Spleen (tissue), 11 donors: Measurements from ENCODE around the gene LAMC3. TPM values are rescaled to one million over a fixed set of nuclear protein-coding genes. Genes with fewer than 3 reads are reported as not detected.

Source experiments
- DNase-seq: peaks from one replicate; pipeline ENCODE4 v3.0.0-alpha.2; 2020
- H3K27ac ChIP-seq, 8 donors: fragments of 200-600 bp; sonication (generic) in 7 of 8; 1 replicate in 4 of 8; 2 replicates in 4 of 8; pipeline versions ENCODE4 v1.5.0 to v1.8.0; 2016 to 2021; ENCODE audit warnings: inconsistent platforms in 4 of 8, mild to moderate bottlenecking in 4 of 8, moderate library complexity in 1 of 8
- H3K27me3 ChIP-seq, 7 donors: fragments of 200-600 bp; sonication (generic) in 6 of 7; replicated peaks in 1 of 7; 1 replicate in 4 of 7; 2 replicates in 3 of 7; pipeline versions ENCODE4 v1.5.0 to v1.8.0; 2016 to 2021; ENCODE audit warnings: inconsistent platforms in 3 of 7, mild to moderate bottlenecking in 1 of 7
- H3K36me3 ChIP-seq, 6 donors: fragments of 200-600 bp; sonication (generic) in 5 of 6; 1 replicate in 4 of 6; 2 replicates in 2 of 6; pipeline versions ENCODE4 v1.5.0 to v1.8.0; 2016 to 2021; ENCODE audit warnings: inconsistent platforms in 2 of 6
- H3K4me1 ChIP-seq, 6 donors: fragments of 200-600 bp; sonication (generic) in 5 of 6; 1 replicate in 3 of 6; 2 replicates in 3 of 6; pipeline versions ENCODE4 v1.5.0 to v1.8.0; 2016 to 2021; ENCODE audit warnings: inconsistent platforms in 3 of 6
- H3K4me3 ChIP-seq, 8 donors: fragments of 200-600 bp; sonication (generic) in 7 of 8; 1 replicate in 4 of 8; 2 replicates in 4 of 8; pipeline versions ENCODE4 v1.5.0 to v1.8.0; 2016 to 2021; ENCODE audit warnings: inconsistent platforms in 4 of 8, mild to moderate bottlenecking in 4 of 8, moderate library complexity in 2 of 8
- H3K9me3 ChIP-seq, 8 donors: fragments of 200-600 bp; sonication (generic) in 7 of 8; 1 replicate in 4 of 8; 2 replicates in 4 of 8; pipeline versions ENCODE4 v1.5.0 to v1.8.0; 2016 to 2021; ENCODE audit warnings: inconsistent platforms in 4 of 8
- CTCF ChIP-seq, 11 experiments: fragments of 200-600 bp in 7 of 11; fragments of 450-650 bp in 4 of 11; sonication (generic) in 4 of 11; IDR thresholded peaks in 8 of 11; conservative IDR thresholded peaks in 3 of 11; 1 replicate in 7 of 11; 2 replicates in 4 of 11; pipeline versions ENCODE4 v1.4.0 to v1.8.0; 2016 to 2021; ENCODE audit warnings: antibody characterized with exemption in 11 of 11, inconsistent platforms in 4 of 11, mild to moderate bottlenecking in 1 of 11
- POLR2A ChIP-seq, 3 donors: fragments of 450-650 bp; IDR thresholded peaks; one replicate each; pipeline ENCODE4 v1.5.1; 2017; ENCODE audit warnings: antibody characterized with exemption in 3 of 3, mild to moderate bottlenecking in 1 of 3
- POLR2AphosphoS5 ChIP-seq, 3 donors: sonication (generic); formaldehyde crosslinking; IDR thresholded peaks; one replicate each; pipeline ENCODE4 v1.5.1; 2017; ENCODE audit warnings: antibody characterized with exemption in 3 of 3
- WGBS, 5 donors: extraction: QIAGEN DNeasy Blood & Tissue Kit in 3 of 5; methylation state at CpG; one replicate each; pipeline versions ENCODE4 v1.1.5 to v1.1.7; 2013 to 2018; 5-methylcytosine and 5-hydroxymethylcytosine counted together
- intact Hi-C: fragments of 100-400 bp; cut with DNase I; formaldehyde crosslinking; loops from one replicate; pipeline ENCODE4 v1.15.0; 2023; ENCODE audit warnings: low total_unique reads
- polyA plus RNA-seq, 3 donors: library from polyadenylated mRNA; stranded (reverse); fragments of 200-250 nt; gene quantifications; one replicate each; pipeline ENCODE4 v1.2.1, GENCODE V29; 2013
- total RNA-seq, 7 donors: library from RNA; depleted of rRNA in 3 of 7; stranded (reverse); fragments of >200 nt in 3 of 7; fragmentation: NEBNext Ultra II Directional in 4 of 7; extraction: Animal tissue kit (Norgen Biotek cat#: 25700) in 4 of 7; gene quantifications; one replicate each; pipeline versions ENCODE4 v1.1.0 to v1.2.1, GENCODE V29; 2016 to 2021
- donor health status: healthy with polysubstance abuse.
- donor health status: DM: no; HTN: no; CAD: no; lungs with moderate emphysema.
- donor health status: DM: no; HTN: no; CAD: no.
- donor health status: Bipolar disorder and iron deficiency.
- donor health status: healthy.
- donor health status: DM: no; HTN: no; CAD: no.
- donor health status: DM: yes; HTN: yes; CAD: no.

LAMC3 gene
- total and polyA plus RNA-seq, 10 donors = 9.1 to 79.5 (median 34.6) TPM

- WGBS, 5 donors = 66 to 77% (median 76%) methylated on average over 9 of the region's 9 CpGs
- no peak for TF ChIP-seq POLR2A (IDR thresholded peaks at IDR 0.05)
- peak; percentile 49 to 51 (median 51) for TF ChIP-seq POLR2AphosphoS5 (IDR thresholded peaks at IDR 0.05)
- intact Hi-C loops = no loop called here
- Histone ChIP-seq H3K9me3 (no peaks in the 10 kb centered on the region), H3K4me1 (peaks cover 6 to 100% (median 64%) of the 10 kb centered on the region in 6 donors), H3K4me3 (peak overlapping the region in 4 of 8 donors; percentile 55 to 77 (median 71)), H3K27me3 (peaks cover 4 to 32% (median 16%) of the 10 kb centered on the region in 7 donors), H3K36me3 (peaks cover 0 to 16% (median 0%) of the 10 kb centered on the region in 6 donors), H3K27ac (peak overlapping the region; percentile 31 to 90 (median 85))
- DNase-seq = no peak
Measured at GRCh38 chr9:131100445-131100844, 91.5 kb downstream of the LAMC3 start.

- H3K4me1 ChIP-seq = peaks cover 0 to 100% (median 59%) of the 10 kb centered on the region in 6 donors
- peak overlapping the region in 1 of 8 donors; percentile 77 for H3K4me3 ChIP-seq
- TF ChIP-seq CTCF (IDR thresholded peaks at IDR 0.05 in 8 of 11, conservative IDR thresholded peaks at IDR 0.05 in 3 of 11) (no peak), POLR2AphosphoS5 (IDR thresholded peaks at IDR 0.05) (peak in 2 of 3 donors; percentile 27 to 53)
- H3K27ac ChIP-seq = peak overlapping the region; percentile 31 to 90 (median 85)
- WGBS, 5 donors = 69 to 86% (median 77%) methylated on average over 10 to 11 of the region's 11 CpGs
- peaks cover 0 to 23% (median 9%) of the 10 kb centered on the region in 7 donors for H3K27me3 ChIP-seq
- peaks cover 0 to 23% (median 0%) of the 10 kb centered on the region in 6 donors for H3K36me3 ChIP-seq
- no peak for DNase-seq
- intact Hi-C loops = no loop called here
- no peaks in the 10 kb centered on the region for H3K9me3 ChIP-seq
Measured at GRCh38 chr9:131101207-131101964, 92.4 kb downstream of the LAMC3 start.

GRCh38 chr9:131103024-131103423, 94.0 kb downstream of the LAMC3 start:
- no peak for DNase-seq
- H3K36me3 ChIP-seq = peaks cover 0 to 28% (median 0%) of the 10 kb centered on the region in 6 donors
- 66 to 90% (median 72%) methylated on average over 9 of the region's 9 CpGs for WGBS, 5 donors
- H3K27me3 ChIP-seq = peaks cover 0 to 7% (median 0%) of the 10 kb centered on the region in 7 donors
- intact Hi-C loops = no loop called here
- no peak for TF ChIP-seq CTCF (IDR thresholded peaks at IDR 0.05 in 8 of 11, conservative IDR thresholded peaks at IDR 0.05 in 3 of 11)
- peak in 1 of 3 donors; percentile 58 for TF ChIP-seq POLR2AphosphoS5 (IDR thresholded peaks at IDR 0.05)
- H3K27ac ChIP-seq = peak overlapping the region in 7 of 8 donors; percentile 44 to 90 (median 85)
- H3K4me1 ChIP-seq = peaks cover 0 to 100% (median 60%) of the 10 kb centered on the region in 6 donors
- H3K9me3 ChIP-seq = no peaks in the 10 kb centered on the region
- H3K4me3 ChIP-seq = peak overlapping the region in 4 of 8 donors; percentile 9 to 55 (median 25)

- DNase-seq = no peak
- H3K36me3 ChIP-seq = peaks cover 0 to 29% (median 0%) of the 10 kb centered on the region in 6 donors
- H3K27me3 ChIP-seq = peaks cover 0 to 1% (median 0%) of the 10 kb centered on the region in 7 donors
- no peak for TF ChIP-seq POLR2AphosphoS5 (IDR thresholded peaks at IDR 0.05)
- TF ChIP-seq CTCF (IDR thresholded peaks at IDR 0.05 in 8 of 11, conservative IDR thresholded peaks at IDR 0.05 in 3 of 11) = no peak
- TF ChIP-seq POLR2A (IDR thresholded peaks at IDR 0.05) = no peak
- H3K4me3 ChIP-seq = peak overlapping the region in 3 of 8 donors; percentile 9 to 55 (median 31)
- no peaks in the 10 kb centered on the region for H3K9me3 ChIP-seq
- WGBS, 5 donors = 67 to 87% (median 79%) methylated on average over 3 of the region's 3 CpGs
- H3K4me1 ChIP-seq = peaks cover 0 to 100% (median 60%) of the 10 kb centered on the region in 6 donors
- peak overlapping the region; percentile 9 to 90 (median 80) for H3K27ac ChIP-seq
- intact Hi-C loops = no loop called here
Measured at GRCh38 chr9:131103535-131103934, 94.6 kb downstream of the LAMC3 start.
